SKM-1 treated with dmso at 0.1 percent for 144 hours (cell line): ENCODE results near the gene TFAP2A.
A peak's percentile ranks its signal among the peaks of the same experiment; 100 is the strongest.

Experiments used
- DNase-seq: peaks from one replicate; lab custom pipeline; 2025; ENCODE audit not compliant: unreplicated experiment; lab: John Stamatoyannopoulos, UW

The TFAP2A gene

GRCh38 chr6:10401004-10401536 is 13.8 kb downstream of the TFAP2A start:
- DNase-seq, result no peak

DNA sequence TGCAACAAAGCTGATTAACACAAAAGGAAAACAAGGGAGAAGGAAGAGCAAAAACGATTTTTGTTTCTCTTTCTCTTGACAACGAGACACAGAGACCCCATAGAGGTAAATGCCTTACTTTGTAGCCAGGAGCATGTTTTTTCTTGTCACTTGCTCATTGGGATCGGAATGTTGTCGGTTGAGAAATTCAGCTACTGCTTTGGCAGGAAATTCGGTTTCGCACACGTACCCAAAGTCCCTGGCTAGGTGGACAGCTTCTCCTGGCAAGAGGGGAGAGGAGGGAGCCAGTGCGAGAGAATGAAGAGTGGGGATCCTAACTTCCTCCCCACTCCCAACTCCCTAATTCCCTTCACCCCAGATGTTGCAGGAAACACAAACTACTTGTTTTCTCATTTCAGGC is 14.5 kb downstream of the TFAP2A start:
- DNase-seq, result no peak

- no peak for DNase-seq
Observed at GRCh38 chr6:10399451-10399850, 15.4 kb downstream of the TFAP2A start.

DNA sequence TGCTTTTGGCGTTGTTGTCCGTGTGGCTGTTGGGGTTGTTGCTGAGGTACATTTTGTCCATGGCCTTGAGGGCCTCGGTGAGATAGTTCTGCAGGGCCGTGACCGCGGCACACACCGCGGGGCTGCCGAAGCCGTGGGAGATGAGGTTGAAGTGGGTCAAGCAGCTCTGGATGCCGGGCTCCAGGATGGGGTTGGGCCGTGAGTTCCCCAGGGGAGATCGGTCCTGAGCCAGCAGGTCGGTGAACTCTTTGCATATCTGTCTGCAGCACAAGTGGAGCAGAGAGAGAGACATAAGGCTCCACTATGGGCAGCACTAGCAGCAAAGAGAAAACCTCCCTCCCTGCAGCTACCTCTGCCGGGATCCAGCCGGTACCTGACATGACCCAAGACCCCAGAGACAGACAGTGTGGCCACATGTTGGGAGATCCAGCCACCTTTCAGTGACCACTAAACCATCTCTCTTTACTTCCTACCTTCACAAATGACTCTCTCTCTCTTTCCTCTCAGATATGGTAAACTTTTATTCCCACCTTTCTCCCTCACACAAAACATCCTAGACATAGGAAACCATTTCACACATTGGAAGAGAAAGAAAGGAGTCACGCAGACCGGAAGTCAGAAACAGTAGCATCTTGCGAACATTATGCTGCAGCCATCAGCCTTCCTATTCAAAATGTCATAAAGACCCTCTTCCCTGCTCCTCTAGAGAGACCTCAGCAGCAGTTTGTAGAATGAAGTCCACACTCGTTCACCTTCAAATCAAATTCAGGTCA is 16.2 kb downstream of the TFAP2A start:
- DNase-seq, result no peak

DNA sequence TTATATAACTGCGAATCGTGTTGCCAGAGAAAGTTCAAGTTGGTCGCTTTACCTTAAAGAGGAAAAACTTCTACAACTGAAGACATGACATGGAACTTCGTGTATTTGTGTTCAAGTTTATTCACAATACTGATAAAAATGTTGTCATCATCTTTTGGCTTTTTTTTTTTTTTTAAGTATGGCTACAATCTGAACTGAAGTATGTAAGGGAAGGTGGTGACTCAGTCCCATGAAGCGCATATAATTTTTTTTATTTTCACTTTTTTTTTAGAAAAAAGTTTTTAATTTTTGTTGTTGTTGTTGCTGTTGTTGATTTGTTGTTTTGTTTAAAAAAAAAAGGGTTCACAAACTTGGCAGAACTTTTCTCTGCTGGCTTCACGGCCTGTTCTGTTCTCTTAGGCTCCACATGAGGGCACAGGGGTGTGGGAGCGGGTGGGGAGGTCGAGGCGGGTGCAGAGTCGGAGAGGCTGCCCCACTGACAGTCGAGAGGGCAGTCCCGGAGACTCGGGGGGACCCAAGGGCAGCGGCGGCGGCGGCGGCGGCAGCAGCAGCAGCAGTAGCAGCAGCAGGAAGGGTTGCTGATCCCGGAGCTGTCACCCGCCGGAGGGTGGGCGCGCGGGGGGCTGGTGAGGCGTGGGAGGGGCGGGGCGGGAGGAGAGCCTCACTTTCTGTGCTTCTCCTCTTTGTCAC is 17.0 kb downstream of the TFAP2A start:
- DNase-seq, result no peak

DNA sequence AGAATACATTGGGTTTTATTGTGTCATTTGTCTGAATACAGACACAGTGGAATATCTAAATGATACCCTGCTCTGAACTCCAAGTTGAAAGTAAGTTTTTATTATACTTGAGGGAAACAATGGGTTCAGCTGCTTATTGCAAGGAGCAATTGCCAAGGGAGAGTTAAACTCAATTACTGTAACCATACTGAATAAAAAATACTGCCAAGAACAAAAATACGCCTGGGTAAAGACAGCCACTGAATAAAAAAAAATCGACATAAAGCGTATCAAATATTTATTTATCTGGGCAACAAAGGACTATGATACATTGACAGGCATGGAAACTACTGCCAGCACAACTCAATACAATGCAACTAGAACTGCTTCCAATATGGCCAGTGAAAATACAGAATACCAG is 18.1 kb downstream of the TFAP2A start:
- no peak for DNase-seq

DNA sequence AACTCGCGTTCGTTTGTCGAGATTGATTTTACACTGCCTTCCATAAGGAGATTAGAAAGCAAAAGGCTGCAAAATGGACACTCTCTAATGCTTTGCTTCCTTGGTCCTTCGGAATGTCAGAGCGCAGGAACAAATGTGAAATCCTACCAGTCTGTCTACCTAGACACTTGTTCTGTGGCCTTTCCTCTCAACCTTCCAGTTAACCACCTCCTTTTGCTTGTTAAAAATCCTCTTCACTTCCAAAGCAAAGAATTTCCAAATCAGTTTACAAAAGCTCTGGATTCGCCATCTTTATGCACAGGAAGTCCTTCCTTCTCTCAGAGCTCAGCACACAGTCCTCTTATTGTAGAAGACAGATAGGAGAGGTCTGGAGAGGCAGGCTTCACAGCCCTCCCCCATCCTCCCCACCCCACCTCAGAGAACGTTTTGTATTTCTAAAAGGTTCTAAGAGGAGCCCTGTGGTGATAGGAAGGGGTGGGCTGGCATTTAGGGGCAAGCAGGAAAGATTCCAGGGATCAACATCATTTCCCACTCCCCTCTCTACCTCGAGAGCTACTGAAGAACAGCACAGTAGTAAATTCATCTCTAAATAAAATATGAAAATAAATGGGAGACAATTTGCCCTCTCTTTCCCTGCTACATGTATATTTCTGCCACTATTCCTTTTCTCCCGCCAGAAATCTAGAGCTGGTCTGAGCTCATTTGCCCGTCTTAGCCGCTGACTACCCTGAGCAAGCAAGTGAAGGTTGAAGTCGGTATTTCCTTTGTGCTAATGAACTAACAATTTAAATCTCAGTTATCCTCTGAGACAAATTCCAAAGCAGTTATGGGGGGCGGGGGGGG is 18.9 kb downstream of the TFAP2A start:
- DNase-seq, result no peak

- no peak for DNase-seq
Observed at GRCh38 chr6:10395171-10395703, 19.6 kb downstream of the TFAP2A start.

GRCh38 chr6:10393544-10394225 is 21.2 kb downstream of the TFAP2A start:
- DNase-seq, result peak; percentile 47

- DNase-seq, result no peak
Observed at GRCh38 chr6:10391799-10392198, 23.1 kb downstream of the TFAP2A start.

DNA sequence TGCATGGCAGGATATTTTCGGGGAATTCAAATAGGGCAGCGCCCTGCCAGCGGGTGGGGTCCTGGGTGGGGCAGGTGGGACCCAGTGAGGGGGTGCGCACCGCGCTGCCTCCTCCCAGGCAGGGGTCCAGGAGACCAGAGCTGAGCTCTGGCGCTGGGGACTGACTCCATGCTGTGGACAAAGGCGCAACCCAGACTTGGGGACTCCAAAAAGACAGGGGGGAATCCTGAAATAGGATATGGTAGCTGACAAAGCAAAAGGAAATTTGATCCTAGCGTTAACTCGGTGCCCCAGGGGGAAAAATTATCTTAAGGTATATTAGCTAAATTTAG is 23.6 kb downstream of the TFAP2A start:
- no peak for DNase-seq

DNA sequence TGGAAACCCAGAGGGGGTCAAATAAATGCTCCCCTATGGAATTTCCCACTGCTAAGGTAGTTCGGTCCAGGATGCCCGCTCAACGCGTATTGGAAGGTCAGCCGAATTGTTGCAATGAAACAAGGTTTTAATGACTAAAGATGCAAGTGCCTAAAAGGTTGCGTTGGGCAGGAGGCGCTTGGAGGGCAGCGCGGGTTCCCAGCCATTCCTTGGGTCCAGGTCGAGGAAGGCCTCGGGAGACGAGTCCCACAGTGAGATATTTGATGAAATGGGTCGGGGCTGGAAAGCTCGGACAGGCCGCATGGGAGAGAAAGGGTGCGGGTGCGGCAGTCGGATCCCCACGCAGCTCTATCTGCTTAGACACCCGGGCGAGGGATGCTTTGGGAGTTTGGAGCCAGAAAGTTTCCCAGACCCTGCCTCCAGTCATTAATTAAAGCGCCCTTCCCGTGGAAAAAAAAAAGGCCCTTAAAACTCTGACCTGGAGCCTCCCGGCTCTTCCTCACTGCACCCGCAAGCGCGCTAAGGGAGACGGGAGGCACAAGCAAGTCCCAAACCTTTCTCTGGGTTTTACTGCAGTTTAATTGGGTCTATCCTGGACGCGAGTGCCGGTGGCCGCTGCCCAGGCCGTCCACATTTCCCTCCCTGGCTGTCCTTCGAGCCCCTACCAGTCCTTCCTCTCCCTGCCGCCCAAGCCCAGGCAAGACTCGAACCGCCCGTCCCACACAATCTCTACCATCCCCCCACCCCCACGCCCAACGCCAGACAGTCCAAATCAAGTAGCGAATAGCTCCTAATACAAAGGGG is 24.2 kb downstream of the TFAP2A start:
- no peak for DNase-seq

- no peak for DNase-seq
Observed at GRCh38 chr6:10389739-10390494, 25.0 kb downstream of the TFAP2A start.

DNA sequence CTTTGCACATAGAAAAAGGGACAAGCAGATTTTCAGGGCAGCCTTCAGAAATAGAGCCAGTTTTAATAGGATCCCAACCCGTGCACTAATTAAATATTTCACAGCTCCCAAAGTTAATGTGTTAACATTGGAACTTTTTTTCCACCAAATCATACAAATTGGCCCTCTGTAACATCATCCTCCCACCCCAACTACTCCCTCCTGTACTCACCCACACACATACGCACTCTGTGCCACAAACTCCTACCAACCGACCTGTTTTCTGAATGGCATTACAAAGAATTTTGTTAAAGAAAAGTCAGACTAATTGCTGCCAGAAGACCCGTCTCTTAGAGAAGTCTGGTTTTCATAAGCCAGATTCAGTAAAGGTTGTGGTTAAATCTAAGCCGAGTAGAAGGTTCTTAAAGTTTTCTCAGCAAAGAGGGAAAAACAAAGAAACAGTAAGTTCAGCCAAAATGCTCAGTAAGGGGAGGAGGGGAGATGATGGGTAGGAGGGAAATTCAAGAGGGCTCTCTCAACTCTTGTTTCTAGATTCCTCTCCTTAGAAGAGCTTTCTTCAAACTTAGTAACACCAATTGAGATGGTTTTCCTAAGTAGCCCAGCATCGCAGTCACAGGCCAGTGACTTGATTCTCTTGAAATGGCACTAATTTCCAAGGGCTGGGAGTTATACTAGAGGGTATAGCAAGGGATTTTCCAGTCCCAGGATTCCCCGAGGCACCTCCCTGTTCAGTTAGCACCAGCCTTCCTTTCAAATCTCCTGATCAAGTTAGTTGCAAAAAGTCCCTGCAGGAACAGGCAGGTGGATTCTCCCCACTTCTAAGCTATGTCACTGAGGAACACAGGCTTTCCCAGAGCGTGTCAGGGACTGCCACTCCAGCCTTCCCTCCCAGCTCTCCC is 27.9 kb downstream of the TFAP2A start:
- no peak for DNase-seq

- DNase-seq, result no peak
Observed at GRCh38 chr6:10386220-10386619, 28.7 kb downstream of the TFAP2A start.

- no peak for DNase-seq
Observed at GRCh38 chr6:10385524-10386132, 29.2 kb downstream of the TFAP2A start.

GRCh38 chr6:10384610-10385523 is 30.0 kb downstream of the TFAP2A start:
- no peak for DNase-seq
